GM18517 (cell line): ENCODE data around the gene MUC2.

Experiments
- ATAC-seq: cut with Tn5 transposase; IDR thresholded peaks from one replicate; pipeline ENCODE4 v1.9.1; 2021; ENCODE audit warnings: mild to moderate bottlenecking, moderate library complexity; ENCODE audit not compliant: unreplicated experiment

The MUC2 gene

GRCh38 chr11:1074244-1075221 lies at the start of gene MUC2:
MUC2 (plus strand) TSS chr11:1074874.
- no peak for ATAC-seq

- ATAC-seq, result no peak
Observed at GRCh38 chr11:1025410-1026162, 49.1 kb upstream of the MUC2 start.

GRCh38 chr11:1026163-1026450 lies 48.6 kb upstream of the MUC2 start:
- ATAC-seq, result no peak

GRCh38 chr11:1026641-1027482 lies 47.8 kb upstream of the MUC2 start:
- no peak for ATAC-seq

GRCh38 chr11:1027483-1028290 lies 47.0 kb upstream of the MUC2 start:
- no peak for ATAC-seq

GRCh38 chr11:1028291-1028540 lies 46.5 kb upstream of the MUC2 start:
- ATAC-seq, result no peak

GRCh38 chr11:1028616-1029015 lies 46.1 kb upstream of the MUC2 start:
- no peak for ATAC-seq

- no peak for ATAC-seq
Observed at GRCh38 chr11:1029051-1029450, 45.6 kb upstream of the MUC2 start.

GRCh38 chr11:1029654-1030053 lies 45.0 kb upstream of the MUC2 start:
- no peak for ATAC-seq

- no peak for ATAC-seq
Observed at GRCh38 chr11:1030086-1030485, 44.6 kb upstream of the MUC2 start.

- ATAC-seq, result no peak
Observed at GRCh38 chr11:1030556-1030955, 44.1 kb upstream of the MUC2 start.

GRCh38 chr11:1031121-1031899 lies 43.4 kb upstream of the MUC2 start:
- no peak for ATAC-seq

- ATAC-seq, result no peak
Observed at GRCh38 chr11:1032310-1032891, 42.3 kb upstream of the MUC2 start.

GRCh38 chr11:1033016-1033798 lies 41.5 kb upstream of the MUC2 start:
- ATAC-seq, result no peak

GRCh38 chr11:1034001-1034400 lies 40.7 kb upstream of the MUC2 start:
- ATAC-seq, result no peak

- no peak for ATAC-seq
Observed at GRCh38 chr11:1034456-1035295, 40.0 kb upstream of the MUC2 start.

- ATAC-seq, result no peak
Observed at GRCh38 chr11:1035577-1036283, 38.9 kb upstream of the MUC2 start.
